Activated CD4-positive, CD25-positive, alpha-beta regulatory T cell treated with anti-CD3 and anti-CD28 coated beads, Interleukin-2, amount 50 U/mL, for 16 hours (primary cell): ENCODE measurements around the gene CDC25A.
"Not testable (repeated sequence)": the region's sequence is repeated elsewhere in the genome, so short reads cannot be mapped to it uniquely, and the experiment has no call there.

Source experiments
- DNase-seq: peaks from one replicate; pipeline ENCODE4 v3.0.0-alpha.2; 2020; ENCODE audit warnings: low read depth, low spot score

CDC25A gene

GRCh38 chr3:48188266-48189201, at the start of gene CDC25A:
CDC25A (minus strand) TSS chr3:48188417; CDS start chr3:48187947, 470 bp downstream.
- DNase-seq: peak; percentile 87

GRCh38 chr3:48236531-48236930, 48.3 kb upstream of the CDC25A start:
- no peak for DNase-seq

- DNase-seq: no peak
Observed at GRCh38 chr3:48233542-48233941, 45.3 kb upstream of the CDC25A start.

- DNase-seq: no peak
Observed at GRCh38 chr3:48232734-48233133, 44.5 kb upstream of the CDC25A start.

GRCh38 chr3:48232232-48232631, 44.0 kb upstream of the CDC25A start:
- DNase-seq: no peak

GRCh38 chr3:48226939-48227338, 38.7 kb upstream of the CDC25A start:
- DNase-seq: no peak

- DNase-seq: no peak
Observed at GRCh38 chr3:48225587-48225986, 37.4 kb upstream of the CDC25A start.

GRCh38 chr3:48222616-48223513, 34.6 kb upstream of the CDC25A start, which contains the start of gene CAMP:
CAMP (plus strand) TSS chr3:48223495; CDS start chr3:48223512, 17 bp downstream.
- no peak for DNase-seq

- no peak for DNase-seq
Observed at GRCh38 chr3:48220746-48221145, 32.5 kb upstream of the CDC25A start.

GRCh38 chr3:48219543-48219942, 31.3 kb upstream of the CDC25A start:
- DNase-seq: no peak

- no peak for DNase-seq
Observed at GRCh38 chr3:48218537-48218936, 30.3 kb upstream of the CDC25A start.

GRCh38 chr3:48217449-48217848, 29.2 kb upstream of the CDC25A start:
- DNase-seq: no peak

GRCh38 chr3:48215876-48216275, 27.7 kb upstream of the CDC25A start:
- DNase-seq: no peak

- no peak for DNase-seq
Observed at GRCh38 chr3:48215466-48215865, 27.2 kb upstream of the CDC25A start.

- DNase-seq: no peak
Observed at GRCh38 chr3:48215019-48215418, 26.8 kb upstream of the CDC25A start.

GRCh38 chr3:48214225-48214624, 26.0 kb upstream of the CDC25A start:
- DNase-seq: no peak

GRCh38 chr3:48211776-48212175, 23.6 kb upstream of the CDC25A start:
- not testable (repeated sequence) for DNase-seq

GRCh38 chr3:48210534-48210933, 22.3 kb upstream of the CDC25A start:
- DNase-seq: not testable (repeated sequence)

GRCh38 chr3:48209445-48209844, 21.2 kb upstream of the CDC25A start:
- DNase-seq: no peak

GRCh38 chr3:48208076-48208475, 19.9 kb upstream of the CDC25A start:
- no peak for DNase-seq

- no peak for DNase-seq
Observed at GRCh38 chr3:48202632-48203031, 14.4 kb upstream of the CDC25A start.

GRCh38 chr3:48199117-48199516, 10.9 kb upstream of the CDC25A start:
- no peak for DNase-seq
